Lung (tissue), 12 donors: ENCODE measurements around the gene REXO4. TPM values are rescaled to one million over a fixed set of nuclear protein-coding genes. Genes with fewer than 3 reads are reported as not detected.

Experiments
- ATAC-seq: fragments of 200-7000 bp; cut with Tn5 transposase; one replicate; pipeline ENCODE4 v1.9.1; 2020; ENCODE audit warnings: moderate number of reproducible peaks; ENCODE audit not compliant: insufficient read depth, low FRiP score
- DNase-seq, 3 donors: peaks; one replicate each; pipeline ENCODE4 v3.0.0-alpha.2; 2013 to 2017
- H3K27ac ChIP-seq, 2 donors: one replicate each; pipeline ENCODE4 v1.5.1; 2013; ENCODE audit warnings: mild to moderate bottlenecking in 2 of 2, moderate library complexity in 2 of 2, control low read depth in 1 of 2, inconsistent platforms in 1 of 2, low read depth in 1 of 2, low read length in 1 of 2
- H3K27me3 ChIP-seq, 3 donors: one replicate each; pipeline ENCODE4 v1.5.1; 2013; ENCODE audit warnings: low read length in 2 of 3; ENCODE audit not compliant: control insufficient read depth in 3 of 3, insufficient read depth in 3 of 3
- H3K36me3 ChIP-seq, 4 donors: one replicate each; pipeline ENCODE4 v1.5.1; 2013; ENCODE audit warnings: low read length in 4 of 4, mild to moderate bottlenecking in 1 of 4, moderate library complexity in 1 of 4; ENCODE audit not compliant: control insufficient read depth in 4 of 4, insufficient read depth in 4 of 4
- H3K4me1 ChIP-seq, 5 donors: one replicate each; pipeline ENCODE4 v1.5.1; 2013; ENCODE audit warnings: low read length in 5 of 5, mild to moderate bottlenecking in 2 of 5, moderate library complexity in 1 of 5; ENCODE audit not compliant: control insufficient read depth in 5 of 5, insufficient read depth in 5 of 5
- H3K4me3 ChIP-seq: one replicate; pipeline ENCODE4 v1.5.1; 2013; ENCODE audit warnings: mild to moderate bottlenecking, control low read depth, moderate library complexity
- H3K9ac ChIP-seq, 2 donors: one replicate each; pipeline ENCODE4 v1.5.1; 2013; ENCODE audit warnings: low read length in 2 of 2, control low read depth in 1 of 2; ENCODE audit not compliant: insufficient read depth in 1 of 2
- H3K9me3 ChIP-seq, 4 donors: one replicate each; pipeline ENCODE4 v1.5.1; 2013; ENCODE audit warnings: low read length in 3 of 4, mild to moderate bottlenecking in 1 of 4, moderate library complexity in 1 of 4; ENCODE audit not compliant: control insufficient read depth in 4 of 4, insufficient read depth in 3 of 4
- CTCF ChIP-seq: IDR thresholded peaks from 2 replicates; pipeline ENCODE4 v1.5.1; 2012; ENCODE audit warnings: mild to moderate bottlenecking; ENCODE audit errors: control extremely low read depth, extremely low read depth
- WGBS, 2 donors: extraction: QIAGEN DNeasy Blood & Tissue Kit; methylation state at CpG; one replicate each; pipeline ENCODE4 v1.1.7; 2013; 5-methylcytosine and 5-hydroxymethylcytosine counted together
- polyA plus RNA-seq, 2 donors: library from polyadenylated mRNA; stranded (reverse); fragments of 200-250 nt; gene quantifications; one replicate each; pipeline ENCODE4 v1.2.1, GENCODE V29; 2013
- total RNA-seq, 2 donors: library from RNA; depleted of rRNA in 1 of 2; stranded (reverse); fragments of >200 nt in 1 of 2; gene quantifications; one replicate each; pipeline ENCODE4 v1.2.1, GENCODE V29; 2014 to 2021
- donor health status: control.
- donor health status: control.
- donor health status: Bipolar disorder and iron deficiency.
- donor health status: healthy.
- donor health status: DM: yes; HTN: yes; CAD: no.

Gene REXO4
- total and polyA plus RNA-seq, 4 donors = 14.6 to 20.4 (median 19.9) TPM

- WGBS, 2 donors = 0 to 2% methylated on average over 11 to 56 of the region's 57 CpGs
- Histone ChIP-seq H3K4me1 (peaks cover 0 to 5% (median 0%) of the 10 kb centered on the region in 5 donors), H3K27me3 (peaks cover 0 to 3% (median 3%) of the 10 kb centered on the region in 3 donors), H3K9ac (no peak overlapping the region), H3K36me3 (no peaks in the 10 kb centered on the region), H3K9me3 (peaks cover 0 to 3% (median 0%) of the 10 kb centered on the region in 4 donors), H3K27ac (no peak overlapping the region), H3K4me3 (peak overlapping the region; percentile 19)
- no peak for TF ChIP-seq CTCF
- ATAC-seq = no peak
- peak; percentile 27 to 54 (median 50) for DNase-seq
These were observed 10.8 kb upstream of the REXO4 start for GRCh38 chr9:133428617-133429101.

- peaks cover 0 to 3% (median 0%) of the 10 kb centered on the region in 4 donors for H3K9me3 ChIP-seq
- no peak overlapping the region for H3K9ac ChIP-seq
- DNase-seq (no peak), ATAC-seq (no peak)
- 63 to 66% methylated on average over 10 of the region's 10 CpGs for WGBS, 2 donors
- no peak overlapping the region for H3K4me3 ChIP-seq
- H3K27ac ChIP-seq = no peak overlapping the region
- TF ChIP-seq CTCF = no peak
- H3K36me3 ChIP-seq = no peaks in the 10 kb centered on the region
- peaks cover 0 to 5% (median 0%) of the 10 kb centered on the region in 5 donors for H3K4me1 ChIP-seq
- peaks cover 0 to 3% (median 3%) of the 10 kb centered on the region in 3 donors for H3K27me3 ChIP-seq
These were observed 10.0 kb upstream of the REXO4 start for GRCh38 chr9:133427658-133428348.

GRCh38 chr9:133426011-133426410 is 8.2 kb upstream of the REXO4 start:
- DNase-seq = no peak
- no peaks in the 10 kb centered on the region for H3K36me3 ChIP-seq
- peaks cover 0 to 3% (median 3%) of the 10 kb centered on the region in 3 donors for H3K27me3 ChIP-seq
- H3K4me3 ChIP-seq = no peak overlapping the region
- WGBS, 2 donors = 94 to 97% methylated on average over 11 of the region's 11 CpGs
- H3K4me1 ChIP-seq = peaks cover 0 to 9% (median 0%) of the 10 kb centered on the region in 5 donors
- no peak for TF ChIP-seq CTCF
- H3K9ac ChIP-seq = no peak overlapping the region
- H3K27ac ChIP-seq = no peak overlapping the region
- ATAC-seq = no peak
- H3K9me3 ChIP-seq = peaks cover 0 to 3% (median 0%) of the 10 kb centered on the region in 4 donors
